ENCODE results near the gene AXIN2.

DNA sequence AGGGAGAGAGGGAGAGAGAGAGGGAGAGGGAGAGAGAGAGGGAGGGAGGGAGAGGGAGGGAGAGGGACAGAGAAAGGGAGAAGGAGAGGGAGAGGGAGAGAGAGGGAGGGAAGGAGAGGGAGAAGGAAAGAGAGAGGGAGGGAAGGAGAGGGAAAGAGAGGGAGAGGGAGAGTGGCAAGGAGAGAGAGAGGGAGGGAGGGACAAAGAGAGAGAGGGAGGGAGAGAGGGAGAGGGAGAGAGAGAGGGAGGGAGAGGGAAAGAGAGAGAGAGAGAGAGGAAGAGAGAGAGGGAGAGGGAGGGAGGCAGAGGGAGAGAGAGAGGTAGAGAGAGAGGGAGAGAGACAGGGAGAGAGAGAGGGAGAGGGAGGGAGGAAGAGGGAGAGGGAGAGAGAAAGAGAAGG lies 73.5 kb downstream of the AXIN2 start:
- no peak for TF ChIP-seq POLR2A (IDR thresholded peaks at IDR 0.05)
- TF ChIP-seq, protein P1, sequence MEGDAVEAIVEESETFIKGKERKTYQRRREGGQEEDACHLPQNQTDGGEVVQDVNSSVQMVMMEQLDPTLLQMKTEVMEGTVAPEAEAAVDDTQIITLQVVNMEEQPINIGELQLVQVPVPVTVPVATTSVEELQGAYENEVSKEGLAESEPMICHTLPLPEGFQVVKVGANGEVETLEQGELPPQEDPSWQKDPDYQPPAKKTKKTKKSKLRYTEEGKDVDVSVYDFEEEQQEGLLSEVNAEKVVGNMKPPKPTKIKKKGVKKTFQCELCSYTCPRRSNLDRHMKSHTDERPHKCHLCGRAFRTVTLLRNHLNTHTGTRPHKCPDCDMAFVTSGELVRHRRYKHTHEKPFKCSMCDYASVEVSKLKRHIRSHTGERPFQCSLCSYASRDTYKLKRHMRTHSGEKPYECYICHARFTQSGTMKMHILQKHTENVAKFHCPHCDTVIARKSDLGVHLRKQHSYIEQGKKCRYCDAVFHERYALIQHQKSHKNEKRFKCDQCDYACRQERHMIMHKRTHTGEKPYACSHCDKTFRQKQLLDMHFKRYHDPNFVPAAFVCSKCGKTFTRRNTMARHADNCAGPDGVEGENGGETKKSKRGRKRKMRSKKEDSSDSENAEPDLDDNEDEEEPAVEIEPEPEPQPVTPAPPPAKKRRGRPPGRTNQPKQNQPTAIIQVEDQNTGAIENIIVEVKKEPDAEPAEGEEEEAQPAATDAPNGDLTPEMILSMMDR (IDR thresholded peaks at IDR 0.05), result no peak
